H1 (cell line): ENCODE measurements around the gene SPAG8. TPM values are rescaled to one million over a fixed set of nuclear protein-coding genes. Genes with fewer than 3 reads are reported as not detected.

ENCODE experiments used
- CTCF ChIA-PET: fragments of 300-600 bp; sonication (Branson Sonifier 250); formaldehyde crosslinking; loops from one replicate; lab custom pipeline; 2021; ENCODE audit not compliant: partially characterized antibody; lab: Charles Lee
- POLR2A ChIA-PET: fragments of 300-600 bp; sonication (Branson Sonifier 250); formaldehyde crosslinking; loops from one replicate; lab custom pipeline; 2021; ENCODE audit warnings: inconsistent platforms; ENCODE audit not compliant: partially characterized antibody; lab: Charles Lee
- DNase-seq, 2 experiments: peaks; one replicate each; pipeline versions ENCODE4 v3.0.0 to v3.0.0-alpha.2; 2010 to 2022; ENCODE audit warnings: low spot score in 2 of 2, low read depth in 1 of 2, mixed read lengths in 1 of 2
- FAIRE-seq: peaks from 2 replicates; lab custom pipeline; 2011; peaks lifted over from hg19 to GRCh38; lab: Jason Lieb, UNC
- H2AFZ ChIP-seq: 2 replicates; pipeline ENCODE4 v1.8.1; 2012; ENCODE audit warnings: low read length, inconsistent platforms
- H2AK5ac ChIP-seq: 2 replicates; pipeline ENCODE4 v1.6.1; 2013; ENCODE audit warnings: low read depth, low read length
- H2BK120ac ChIP-seq: replicated peaks from 2 replicates; pipeline ENCODE3; 2013; ENCODE audit warnings: low read depth, low read length, inconsistent platforms
- H2BK12ac ChIP-seq: 2 replicates; pipeline ENCODE4 v1.6.1; 2013; ENCODE audit warnings: low read depth, low read length
- H2BK15ac ChIP-seq: 2 replicates; pipeline ENCODE4 v1.6.1; 2013; ENCODE audit warnings: low read length
- H2BK20ac ChIP-seq: 2 replicates; pipeline ENCODE4 v1.6.1; 2013; ENCODE audit warnings: low read length
- H2BK5ac ChIP-seq: 2 replicates; pipeline ENCODE4 v1.6.1; 2013; ENCODE audit warnings: low read depth, low read length
- H3K14ac ChIP-seq: 2 replicates; pipeline ENCODE4 v1.6.1; 2013; ENCODE audit warnings: inconsistent platforms; ENCODE audit not compliant: insufficient read length
- H3K18ac ChIP-seq: 2 replicates; pipeline ENCODE4 v1.6.1; 2013; ENCODE audit warnings: low read length; ENCODE audit errors: extremely low read depth
- H3K23ac ChIP-seq: 2 replicates; pipeline ENCODE4 v1.6.1; 2013; ENCODE audit warnings: inconsistent platforms; ENCODE audit not compliant: insufficient read length
- H3K23me2 ChIP-seq: 2 replicates; pipeline ENCODE4 v1.6.1; 2013; ENCODE audit warnings: low read depth, low read length
- H3K27ac ChIP-seq: 2 replicates; pipeline ENCODE4 v1.6.1; 2011; ENCODE audit warnings: low read depth, low read length, inconsistent platforms
- H3K27me3 ChIP-seq, 4 experiments: replicated peaks in 1 of 4; 1 replicate in 1 of 4; 2 replicates in 3 of 4; pipeline versions ENCODE4 v1.6.1 to v1.8.1; 2011 to 2013; ENCODE audit warnings: low read length in 3 of 4, mild to moderate bottlenecking in 3 of 4, inconsistent platforms in 2 of 4, mixed read lengths in 2 of 4, moderate library complexity in 1 of 4; ENCODE audit not compliant: control insufficient read depth in 3 of 4, insufficient read depth in 3 of 4; ENCODE audit errors: extremely low read depth in 1 of 4
- H3K36me3 ChIP-seq, 4 experiments: 2 replicates each; pipeline versions ENCODE4 v1.6.1 to v1.8.1; 2011 to 2013; ENCODE audit warnings: mild to moderate bottlenecking in 4 of 4, low read length in 3 of 4, moderate library complexity in 2 of 4, control low read depth in 1 of 4, inconsistent platforms in 1 of 4; ENCODE audit not compliant: insufficient read depth in 4 of 4, control insufficient read depth in 2 of 4
- H3K4ac ChIP-seq: replicated peaks from 2 replicates; pipeline ENCODE3; 2013; ENCODE audit warnings: low read length, low read depth, mixed read lengths, inconsistent platforms; ENCODE audit not compliant: insufficient read length
- H3K4me1 ChIP-seq, 4 experiments: replicated peaks in 1 of 4; 1 replicate in 1 of 4; 2 replicates in 3 of 4; pipeline versions ENCODE4 v1.6.1 to v1.8.1; 2011 to 2013; ENCODE audit warnings: low read length in 3 of 4, inconsistent platforms in 2 of 4, mixed read lengths in 1 of 4; ENCODE audit not compliant: insufficient read depth in 4 of 4, control insufficient read depth in 3 of 4
- H3K4me2 ChIP-seq, 2 experiments: 2 replicates each; pipeline versions ENCODE4 v1.6.1 to v1.8.1; 2011 to 2013; ENCODE audit warnings: low read depth in 2 of 2, low read length in 2 of 2, control low read depth in 1 of 2, inconsistent platforms in 1 of 2, mild to moderate bottlenecking in 1 of 2; ENCODE audit not compliant: insufficient read depth in 1 of 2
- H3K4me3 ChIP-seq, 4 experiments: fragments of 200-600, 300-600 bp in 1 of 4; sonication (generic), shearing (Covaris generic), sonication (Bioruptor Twin) in 1 of 4; 2 replicates each; pipeline versions ENCODE4 v1.5.1 to v1.8.1; 2011 to 2016; ENCODE audit warnings: low read length in 4 of 4, low read depth in 3 of 4, control low read depth in 2 of 4, inconsistent platforms in 2 of 4, mild to moderate bottlenecking in 2 of 4, mixed read lengths in 1 of 4, moderate library complexity in 1 of 4; ENCODE audit not compliant: insufficient read depth in 2 of 4; ENCODE audit errors: extremely low read depth in 1 of 4
- H3K56ac ChIP-seq: replicated peaks from 2 replicates; pipeline ENCODE3; 2013; ENCODE audit warnings: low read depth, mild to moderate bottlenecking, mixed read lengths, low read length, inconsistent platforms; ENCODE audit not compliant: insufficient read length
- H3K79me1 ChIP-seq: 2 replicates; pipeline ENCODE4 v1.6.1; 2013; ENCODE audit warnings: low read depth, low read length, control low read depth
- H3K79me2 ChIP-seq, 2 experiments: 2 replicates each; pipeline versions ENCODE4 v1.6.1 to v1.8.1; 2012 to 2013; ENCODE audit warnings: low read length in 2 of 2, mild to moderate bottlenecking in 2 of 2, inconsistent platforms in 1 of 2; ENCODE audit not compliant: insufficient read depth in 2 of 2, control insufficient read depth in 1 of 2
- H3K9ac ChIP-seq, 4 experiments: replicated peaks in 1 of 4; 1 replicate in 1 of 4; 2 replicates in 3 of 4; pipeline versions ENCODE4 v1.6.1 to v1.8.1; 2011 to 2013; ENCODE audit warnings: low read depth in 3 of 4, low read length in 3 of 4, control low read depth in 2 of 4, mild to moderate bottlenecking in 2 of 4, moderate library complexity in 2 of 4, inconsistent platforms in 1 of 4; ENCODE audit errors: extremely low read depth in 1 of 4
- H3K9me3 ChIP-seq, 2 experiments: 2 replicates each; pipeline versions ENCODE4 v1.6.1 to v1.8.1; 2012 to 2013; ENCODE audit warnings: mild to moderate bottlenecking in 2 of 2, moderate library complexity in 2 of 2, control low read depth in 1 of 2, inconsistent platforms in 1 of 2, low read depth in 1 of 2, low read length in 1 of 2, mixed read lengths in 1 of 2; ENCODE audit not compliant: insufficient read depth in 2 of 2
- H4K20me1 ChIP-seq, 2 experiments: replicated peaks in 1 of 2; 2 replicates each; pipeline versions ENCODE3 to v1.8.1; 2011 to 2013; ENCODE audit warnings: inconsistent platforms in 2 of 2, low read length in 2 of 2, mild to moderate bottlenecking in 1 of 2; ENCODE audit not compliant: insufficient read depth in 2 of 2, control insufficient read depth in 1 of 2
- H4K5ac ChIP-seq: 2 replicates; pipeline ENCODE4 v1.6.1; 2013; ENCODE audit warnings: low read length, low read depth, mixed read lengths, inconsistent platforms; ENCODE audit not compliant: insufficient read length
- H4K8ac ChIP-seq: 2 replicates; pipeline ENCODE4 v1.8.0; 2013; ENCODE audit warnings: mild to moderate bottlenecking, moderate library complexity, low read length, inconsistent platforms; ENCODE audit not compliant: insufficient read depth; ENCODE audit errors: extremely low read depth
- H4K91ac ChIP-seq: replicated peaks from 2 replicates; pipeline ENCODE3; 2013; ENCODE audit warnings: low read length, mixed read lengths, inconsistent platforms; ENCODE audit not compliant: insufficient read length
- CREB1 ChIP-seq: IDR thresholded peaks from 2 replicates; pipeline ENCODE4 v1.6.1; 2012; ENCODE audit warnings: inconsistent platforms
- EZH2 ChIP-seq: fragments of 200-600 bp; sonication (generic); IDR thresholded peaks from 2 replicates; pipeline ENCODE4 v1.7.1; 2012; ENCODE audit warnings: low read depth, mild to moderate bottlenecking, moderate library complexity, low read length, inconsistent platforms; ENCODE audit not compliant: severe bottlenecking
- HDAC6 ChIP-seq: IDR thresholded peaks from one replicate; pipeline ENCODE4 v1.7.1; 2012; ENCODE audit warnings: low read depth, mild to moderate bottlenecking, inconsistent platforms, low read length, moderate library complexity
- POLR2AphosphoS5 ChIP-seq: IDR thresholded peaks from 2 replicates; pipeline ENCODE4 v1.6.1; 2011; ENCODE audit warnings: low read depth, low read length
- RFX5 ChIP-seq: IDR thresholded peaks from 2 replicates; pipeline ENCODE4 v1.6.1; 2011; ENCODE audit warnings: low read depth, low read length, improper control_type of control experiment, borderline replicate concordance
- SIX5 ChIP-seq: IDR thresholded peaks from 2 replicates; pipeline ENCODE4 v1.6.1; 2011; ENCODE audit warnings: mild to moderate bottlenecking, low read depth, low read length
- SP1 ChIP-seq: IDR thresholded peaks from 2 replicates; pipeline ENCODE4 v1.6.1; 2011; ENCODE audit warnings: low read depth, low read length
- WGBS, 2 experiments: shearing (Covaris generic) in 1 of 2; methylation state at CpG; one replicate each; pipeline versions ENCODE4 v1.1.6 to v1.1.7; 2013 to 2015; ENCODE audit warnings: low lambda C conversion rate in 2 of 2, mixed read lengths in 2 of 2, inconsistent platforms in 1 of 2, low coverage in 1 of 2, missing lambda C conversion rate in 1 of 2; ENCODE audit not compliant: insufficient replicate concordance in 2 of 2, insufficient coverage in 1 of 2, insufficient read length in 1 of 2; ENCODE audit errors: extremely low coverage in 1 of 2, missing lambda C conversion rate in 1 of 2; 5-methylcytosine and 5-hydroxymethylcytosine counted together
- polyA plus RNA-seq, 7 experiments: library from polyadenylated mRNA; depleted of rRNA in 3 of 7; stranded (reverse) in 5 of 7; unstranded in 2 of 7; fragments of >200 nt in 5 of 7; fragments of 200-250 nt in 2 of 7; gene quantifications; 1 replicate in 5 of 7; 2 replicates in 1 of 7; 4 replicates in 1 of 7; pipeline versions ENCODE4 v1.2.1 to v1.2.3, GENCODE V29; 2011 to 2013; ENCODE audit warnings: missing spikeins in 2 of 7, mixed read lengths in 2 of 7
- total RNA-seq: library from RNA; stranded (reverse); fragmentation: NEBNext Ultra II Directional; extraction: Animal tissue kit (Norgen Biotek cat#: 25700); gene quantifications from 2 replicates; pipeline ENCODE4 v1.2.1, GENCODE V29; 2021

The SPAG8 gene
- total and polyA plus RNA-seq, 2 of the 8 experiments (the other 6 are each of a cell fraction or from before 2014, with no cell fraction given): 0.37 to 0.44 TPM

GRCh38 chr9:35854091-35854762 is 42.2 kb upstream of the SPAG8 start:
- Histone ChIP-seq H2BK15ac (no peak overlapping the region), H4K91ac (no peak overlapping the region), H2BK12ac (no peak overlapping the region), H3K79me2 (no peaks in the 10 kb centered on the region), H3K9ac (no peak overlapping the region), H3K4ac (no peak overlapping the region), H4K5ac (no peak overlapping the region), H3K23ac (no peak overlapping the region), H3K23me2 (no peaks in the 10 kb centered on the region), H3K56ac (no peak overlapping the region), H2BK120ac (no peak overlapping the region), H3K4me2 (no peak overlapping the region), H2AFZ (no peak overlapping the region), H3K4me1 (no peaks in the 10 kb centered on the region), H3K27me3 (no peaks in the 10 kb centered on the region), H2BK20ac (no peak overlapping the region), H4K20me1 (peaks cover 0 to 2% of the 10 kb centered on the region in 2 experiments), H3K36me3 (peaks cover 0 to 4% (median 1%) of the 10 kb centered on the region in 4 experiments; a peak in 2 of 8 replicates), H3K18ac (no peak overlapping the region), H3K27ac (no peak overlapping the region), H2AK5ac (no peak overlapping the region), H3K4me3 (no peak overlapping the region), H3K79me1 (no peaks in the 10 kb centered on the region), H4K8ac (no peak overlapping the region), H3K9me3 (no peaks in the 10 kb centered on the region), H3K14ac (no peak overlapping the region), H2BK5ac (no peak overlapping the region)
- FAIRE-seq: no peak
- POLR2A ChIA-PET: interaction anchor here (1.3 to 2.8 kb wide), 2 partner anchors 9 to 10 kb away, joined by 3 to 13 read pairs; no protein-coding TSS in a partner anchor
- peak in 1 of 2 experiments; percentile 29 for DNase-seq
- CTCF ChIA-PET: interaction anchor here (0.8 to 5.9 kb wide), 8 partner anchors 8 to 40 kb away, joined by 3 to 31 read pairs (median 6); no protein-coding TSS in a partner anchor
- WGBS, 2 experiments: 77% methylated on average over 7 of the region's 7 CpGs; no CpG with 5 or more reads in 1 of the 2 experiments
- no peak for TF ChIP-seq CREB1
- TF ChIP-seq EZH2: no peak
- TF ChIP-seq SP1: no peak
- no peak for TF ChIP-seq POLR2AphosphoS5
- no peak for TF ChIP-seq HDAC6
- no peak for TF ChIP-seq RFX5
- no peak for TF ChIP-seq SIX5
